ENCODE measurements around the gene SHISAL2A. TPM values are rescaled to one million over a fixed set of nuclear protein-coding genes. Genes with fewer than 3 reads are reported as not detected.

Gene SHISAL2A
- total RNA-seq, 1 donor from 2014 or later, result 0.65 TPM

- Mint-ChIP-seq H3K27ac (ENCODE audit: unreplicated experiment) (no peak overlapping the region), H3K36me3 (ENCODE audit: low read depth) (no peaks in the 10 kb centered on the region), H3K4me3 (no peak overlapping the region), H3K4me1 (peaks cover 31% of the 10 kb centered on the region), H3K9me3 (peaks cover 3% of the 10 kb centered on the region), H3K27me3 (ENCODE audit: low read depth) (no peaks in the 10 kb centered on the region)
- no peak for DNase-seq (ENCODE audit: low read depth, low spot score)
- TF ChIP-seq CTCF (conservative IDR thresholded peaks at IDR 0.05), result no peak
Observed at GRCh38 chr1:52599236-52599635, 33.7 kb upstream of the SHISAL2A start.

GRCh38 chr1:52600533-52601179 is 32.3 kb upstream of the SHISAL2A start:
- Mint-ChIP-seq H3K27me3 (ENCODE audit: low read depth) (no peaks in the 10 kb centered on the region), H3K36me3 (ENCODE audit: low read depth) (no peaks in the 10 kb centered on the region), H3K9me3 (peaks cover 3% of the 10 kb centered on the region), H3K27ac (ENCODE audit: unreplicated experiment) (no peak overlapping the region), H3K4me3 (peak overlapping the region; percentile 71), H3K4me1 (peaks cover 30% of the 10 kb centered on the region)
- no peak for DNase-seq (ENCODE audit: low read depth, low spot score)
- TF ChIP-seq CTCF (conservative IDR thresholded peaks at IDR 0.05), result no peak

GRCh38 chr1:52601519-52601918 is 31.4 kb upstream of the SHISAL2A start:
- TF ChIP-seq CTCF (conservative IDR thresholded peaks at IDR 0.05), result no peak
- no peak overlapping the region for H3K27ac Mint-ChIP-seq (ENCODE audit: unreplicated experiment)
- peaks cover 30% of the 10 kb centered on the region for H3K4me1 Mint-ChIP-seq
- no peaks in the 10 kb centered on the region for H3K27me3 Mint-ChIP-seq (ENCODE audit: low read depth)
- no peaks in the 10 kb centered on the region for H3K36me3 Mint-ChIP-seq (ENCODE audit: low read depth)
- DNase-seq (ENCODE audit: low read depth, low spot score), result no peak
- H3K9me3 Mint-ChIP-seq, result peaks cover 3% of the 10 kb centered on the region
- peak overlapping the region; percentile 82 for H3K4me3 Mint-ChIP-seq

GRCh38 chr1:52601991-52602855 is 30.7 kb upstream of the SHISAL2A start, which contains the start of gene GPX7:
Gene GPX7 (plus strand): TSS chr1:52602371. CDS start chr1:52602410, 39 bp downstream.
- peak within 1 kb of the TSS; percentile 86 for H3K4me3 Mint-ChIP-seq
- H3K36me3 Mint-ChIP-seq (ENCODE audit: low read depth), result peaks cover 2% of the 10 kb centered on the region
- H3K4me1 Mint-ChIP-seq, result peaks cover 30% of the 10 kb centered on the region
- peak; percentile 25 for DNase-seq (ENCODE audit: low read depth, low spot score)
- peaks cover 3% of the 10 kb centered on the region for H3K9me3 Mint-ChIP-seq
- H3K27ac Mint-ChIP-seq (ENCODE audit: unreplicated experiment), result peak within 1 kb of the TSS; percentile 85
- H3K27me3 Mint-ChIP-seq (ENCODE audit: low read depth), result no peaks in the 10 kb centered on the region
- TF ChIP-seq CTCF (conservative IDR thresholded peaks at IDR 0.05), result no peak

GRCh38 chr1:52602856-52603600 is 29.9 kb upstream of the SHISAL2A start:
- peak; percentile 9 for DNase-seq (ENCODE audit: low read depth, low spot score)
- H3K27ac Mint-ChIP-seq (ENCODE audit: unreplicated experiment), result peak overlapping the region; percentile 85
- no peak for TF ChIP-seq CTCF (conservative IDR thresholded peaks at IDR 0.05)

More at GRCh38 chr1:52602856-52603600, 29.9 kb upstream of the SHISAL2A start:
- Mint-ChIP-seq H3K27me3 (ENCODE audit: low read depth) (no peaks in the 10 kb centered on the region), H3K4me1 (peaks cover 30% of the 10 kb centered on the region), H3K4me3 (peak overlapping the region; percentile 86), H3K36me3 (ENCODE audit: low read depth) (peaks cover 10% of the 10 kb centered on the region), H3K9me3 (peaks cover 3% of the 10 kb centered on the region)

All from neural crest cell (in vitro differentiated cells).